SH-SY5Y (cell line): ENCODE measurements around the gene KAT6B.

Source experiments
- GATA2 ChIP-seq: IDR thresholded peaks from 2 replicates; pipeline ENCODE4 v1.6.1; 2011; ENCODE audit warnings: mild to moderate bottlenecking, low read depth, low read length
- GATA3 ChIP-seq: IDR thresholded peaks from 2 replicates; pipeline ENCODE4 v1.6.1; 2011; ENCODE audit warnings: low read depth, mild to moderate bottlenecking, low read length, moderate library complexity

DNA sequence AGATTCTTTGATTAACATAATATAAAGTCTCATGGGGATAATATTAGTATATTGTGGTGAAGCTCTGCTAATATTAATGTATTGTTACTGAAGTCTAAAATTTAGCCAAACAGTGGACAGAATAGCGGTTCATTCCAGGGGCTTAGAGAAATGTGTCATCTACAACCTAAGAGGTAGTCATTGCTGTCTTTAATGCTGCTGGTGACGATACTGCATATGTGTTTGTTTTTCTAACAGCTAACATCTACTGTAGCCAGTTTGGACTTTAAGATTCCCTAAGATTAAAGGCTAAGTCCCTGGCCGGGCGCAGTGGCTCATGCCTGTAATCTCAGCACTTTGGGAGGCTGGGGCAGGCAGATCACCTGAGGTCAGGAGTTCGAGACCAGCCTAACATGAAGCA, 183.0 kb downstream of the KAT6B start:
- no peak for TF ChIP-seq GATA3
- no peak for TF ChIP-seq GATA2
